OCI-LY1 (cell line): Measurements from ENCODE around the gene EXOC6B.

ENCODE experiments used
- H2AFZ ChIP-seq: fragments of 200-600 bp; sonication (generic), shearing (Covaris generic); 2 replicates; pipeline ENCODE4 v1.6.0; 2014; ENCODE audit warnings: antibody characterized with exemption, mild to moderate bottlenecking, low read length
- H3F3A ChIP-seq: fragments of 200-600 bp; sonication (generic), shearing (Covaris generic); 2 replicates; pipeline ENCODE4 v1.6.0; 2014; ENCODE audit warnings: mild to moderate bottlenecking, antibody characterized with exemption, low read length, moderate library complexity; ENCODE audit not compliant: insufficient read depth
- H3K27ac ChIP-seq: fragments of 200-600 bp; sonication (generic); 2 replicates; pipeline ENCODE4 v1.5.1; 2014; ENCODE audit warnings: low read length, mixed run types, mild to moderate bottlenecking, low read depth; ENCODE audit not compliant: poor library complexity, severe bottlenecking
- H3K27me3 ChIP-seq: fragments of 200-600 bp; sonication (generic); 2 replicates; pipeline ENCODE4 v1.6.0; 2014; ENCODE audit warnings: antibody characterized with exemption, mild to moderate bottlenecking, low read length, moderate library complexity; ENCODE audit not compliant: insufficient read depth
- H3K36me3 ChIP-seq: fragments of 200-600 bp; sonication (generic); 2 replicates; pipeline ENCODE4 v1.6.1; 2014; ENCODE audit warnings: mild to moderate bottlenecking, antibody characterized with exemption, low read length, moderate library complexity, mixed read lengths; ENCODE audit not compliant: insufficient read depth
- H3K4me1 ChIP-seq: fragments of 200-600 bp; sonication (generic); 2 replicates; pipeline ENCODE4 v1.5.1; 2014; ENCODE audit warnings: mild to moderate bottlenecking, low read length, moderate library complexity; ENCODE audit not compliant: insufficient read depth, severe bottlenecking
- H3K4me2 ChIP-seq: fragments of 200-600 bp; sonication (generic), shearing (Covaris generic); 2 replicates; pipeline ENCODE4 v1.6.1; 2014; ENCODE audit warnings: low read length
- H3K4me3 ChIP-seq: fragments of 200-600 bp; sonication (generic); 2 replicates; pipeline ENCODE4 v1.5.1; 2014; ENCODE audit warnings: low read length, low read depth, mild to moderate bottlenecking, mixed read lengths; ENCODE audit not compliant: poor library complexity, severe bottlenecking
- H3K79me2 ChIP-seq: fragments of 200-600 bp; shearing (Covaris generic); 2 replicates; pipeline ENCODE4 v1.6.1; 2016; ENCODE audit warnings: mixed run types, low read length, mixed read lengths; ENCODE audit not compliant: insufficient read depth
- H3K9ac ChIP-seq: fragments of 200-600 bp; sonication (generic), shearing (Covaris generic); 2 replicates; pipeline ENCODE4 v1.6.1; 2014; ENCODE audit warnings: mild to moderate bottlenecking, low read length, mixed read lengths
- H3K9me2 ChIP-seq: fragments of 200-600 bp; sonication (generic), shearing (Covaris generic); 2 replicates; pipeline ENCODE4 v1.6.1; 2014; ENCODE audit warnings: low read depth, mild to moderate bottlenecking, low read length, mixed read lengths
- H3K9me3 ChIP-seq: fragments of 200-600 bp; shearing (Covaris generic); 2 replicates; pipeline ENCODE4 v1.6.1; 2014; ENCODE audit warnings: low read length, mixed read lengths
- H4K20me1 ChIP-seq: fragments of 200-600 bp; sonication (generic), shearing (Covaris generic); 2 replicates; pipeline ENCODE4 v1.6.0; 2016; ENCODE audit warnings: mild to moderate bottlenecking, low read length; ENCODE audit not compliant: insufficient read depth
- EZH2 ChIP-seq: fragments of 200-600 bp; sonication (generic), shearing (Covaris generic); IDR thresholded peaks from 2 replicates; pipeline ENCODE4 v1.8.0; 2017; ENCODE audit warnings: borderline replicate concordance, mixed run types, mild to moderate bottlenecking, antibody characterized with exemption, low read length, moderate library complexity, mixed read lengths
- TF ChIP-seq, protein P1 (sequence below): fragments of 200-600 bp; sonication (generic), shearing (Covaris generic); IDR thresholded peaks from 2 replicates; pipeline ENCODE4 v1.5.1; 2017; ENCODE audit warnings: mild to moderate bottlenecking, antibody characterized with exemption, low read length, moderate library complexity, mixed read lengths

EXOC6B gene

DNA sequence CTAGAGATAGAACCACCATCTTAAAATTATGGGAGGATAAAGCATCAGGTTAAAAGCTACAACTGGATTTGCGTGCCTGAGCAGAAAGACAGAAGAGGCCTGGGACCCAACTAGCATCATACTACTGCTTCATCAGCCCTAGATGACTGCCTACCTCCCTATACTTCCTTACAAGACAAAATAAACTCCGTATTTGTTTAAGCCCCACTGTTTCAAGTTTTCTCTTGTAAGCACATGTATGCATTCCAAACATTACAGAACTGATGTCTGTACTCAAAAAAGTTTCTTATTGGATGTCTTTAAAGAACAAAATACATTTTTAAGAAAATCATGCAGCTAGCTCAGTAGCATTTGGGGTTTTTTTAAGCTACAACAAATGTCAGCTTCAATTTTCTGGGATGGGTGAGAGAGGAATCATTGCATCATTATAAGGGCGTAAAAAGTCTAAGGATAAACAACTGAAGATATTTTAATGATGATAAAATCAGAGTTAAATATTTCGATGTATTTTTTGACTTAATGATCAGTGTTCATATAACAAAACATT is 213.1 kb downstream of the EXOC6B start:
- no peak overlapping the region for H3K4me3 ChIP-seq
- no peaks in the 10 kb centered on the region for H4K20me1 ChIP-seq
- H3K9me2 ChIP-seq, result no peaks in the 10 kb centered on the region
- no peak overlapping the region for H3K4me2 ChIP-seq
- H3K36me3 ChIP-seq, result no peaks in the 10 kb centered on the region
- no peaks in the 10 kb centered on the region for H3K79me2 ChIP-seq
- H3K4me1 ChIP-seq, result no peaks in the 10 kb centered on the region
- 0 out of 2 replicates have a peak, but pooled peaks cover 3% of the 10 kb centered on the region for H3K9me3 ChIP-seq
- no peak for TF ChIP-seq EZH2
- TF ChIP-seq, protein P1, sequence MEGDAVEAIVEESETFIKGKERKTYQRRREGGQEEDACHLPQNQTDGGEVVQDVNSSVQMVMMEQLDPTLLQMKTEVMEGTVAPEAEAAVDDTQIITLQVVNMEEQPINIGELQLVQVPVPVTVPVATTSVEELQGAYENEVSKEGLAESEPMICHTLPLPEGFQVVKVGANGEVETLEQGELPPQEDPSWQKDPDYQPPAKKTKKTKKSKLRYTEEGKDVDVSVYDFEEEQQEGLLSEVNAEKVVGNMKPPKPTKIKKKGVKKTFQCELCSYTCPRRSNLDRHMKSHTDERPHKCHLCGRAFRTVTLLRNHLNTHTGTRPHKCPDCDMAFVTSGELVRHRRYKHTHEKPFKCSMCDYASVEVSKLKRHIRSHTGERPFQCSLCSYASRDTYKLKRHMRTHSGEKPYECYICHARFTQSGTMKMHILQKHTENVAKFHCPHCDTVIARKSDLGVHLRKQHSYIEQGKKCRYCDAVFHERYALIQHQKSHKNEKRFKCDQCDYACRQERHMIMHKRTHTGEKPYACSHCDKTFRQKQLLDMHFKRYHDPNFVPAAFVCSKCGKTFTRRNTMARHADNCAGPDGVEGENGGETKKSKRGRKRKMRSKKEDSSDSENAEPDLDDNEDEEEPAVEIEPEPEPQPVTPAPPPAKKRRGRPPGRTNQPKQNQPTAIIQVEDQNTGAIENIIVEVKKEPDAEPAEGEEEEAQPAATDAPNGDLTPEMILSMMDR, result no peak
- no peak overlapping the region for H3K9ac ChIP-seq
- no peaks in the 10 kb centered on the region for H3K27me3 ChIP-seq
- H3K27ac ChIP-seq, result no peak overlapping the region
- H2AFZ ChIP-seq, result no peak overlapping the region
- H3F3A ChIP-seq, result no peaks in the 10 kb centered on the region

DNA sequence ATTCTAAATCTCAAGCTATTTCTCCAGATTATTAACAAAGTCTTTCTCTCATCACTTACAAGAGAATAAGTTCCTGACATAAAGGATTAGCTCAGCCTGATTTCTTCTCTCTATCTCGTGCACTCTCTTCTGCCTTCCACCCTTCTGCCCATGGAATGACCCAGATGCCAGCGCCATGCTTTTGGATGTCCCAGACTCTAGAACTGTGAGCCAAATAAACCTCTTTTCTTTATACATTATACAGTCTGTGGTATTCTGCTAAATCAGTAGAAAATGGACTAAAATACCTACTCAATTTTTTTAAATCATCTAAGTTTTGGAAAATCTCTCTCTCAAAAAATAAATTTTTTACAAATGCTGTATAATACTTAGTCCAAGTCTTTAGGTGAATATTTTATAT is 218.6 kb downstream of the EXOC6B start:
- Histone ChIP-seq H3K4me2 (no peak overlapping the region), H3K4me1 (no peaks in the 10 kb centered on the region), H3K9me2 (no peaks in the 10 kb centered on the region), H3K27me3 (no peaks in the 10 kb centered on the region), H3K9ac (no peak overlapping the region), H3K9me3 (no peaks in the 10 kb centered on the region), H3F3A (no peaks in the 10 kb centered on the region), H3K79me2 (no peaks in the 10 kb centered on the region), H2AFZ (no peak overlapping the region), H3K36me3 (no peaks in the 10 kb centered on the region), H4K20me1 (no peaks in the 10 kb centered on the region), H3K27ac (no peak overlapping the region), H3K4me3 (no peak overlapping the region)
- TF ChIP-seq EZH2, result no peak
- TF ChIP-seq, protein P1, result no peak

DNA sequence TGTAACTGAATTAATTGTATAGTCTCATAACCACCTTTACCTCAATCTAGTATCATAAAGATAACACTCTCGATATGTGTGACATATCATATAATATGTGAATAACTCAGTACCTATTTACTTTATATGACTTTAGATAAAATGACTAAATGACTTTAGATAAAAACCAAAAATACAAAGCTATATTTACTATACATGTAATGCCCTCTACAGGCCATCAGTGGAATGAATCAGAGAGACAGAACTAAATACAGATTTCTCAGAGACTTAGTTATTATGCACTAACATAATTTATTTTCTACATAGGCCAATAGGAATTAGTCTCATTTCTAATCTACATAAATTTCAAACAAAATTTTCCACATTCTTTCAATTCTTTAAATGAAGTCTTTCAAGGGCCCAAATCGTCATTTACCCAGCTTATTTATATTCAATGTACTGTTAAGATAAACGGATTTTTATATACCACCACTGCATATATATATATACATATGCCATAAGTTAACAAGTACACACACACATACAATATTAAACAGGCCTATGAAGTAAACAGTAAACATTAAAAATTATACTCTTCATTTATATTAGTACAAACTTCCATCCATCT is 219.9 kb downstream of the EXOC6B start:
- Histone ChIP-seq H3K9me3 (no peaks in the 10 kb centered on the region), H3K9ac (no peak overlapping the region), H2AFZ (no peak overlapping the region), H3K27me3 (no peaks in the 10 kb centered on the region), H3K4me1 (no peaks in the 10 kb centered on the region), H3K79me2 (no peaks in the 10 kb centered on the region), H3K4me2 (no peak overlapping the region), H3K9me2 (no peaks in the 10 kb centered on the region), H4K20me1 (no peaks in the 10 kb centered on the region), H3F3A (no peaks in the 10 kb centered on the region), H3K36me3 (no peaks in the 10 kb centered on the region), H3K27ac (no peak overlapping the region), H3K4me3 (no peak overlapping the region)
- TF ChIP-seq, protein P1, result peak; percentile 75
- TF ChIP-seq EZH2, result no peak
